CD4-positive, alpha-beta memory T cell (primary cell): ENCODE data around the gene ITGA7. TPM values are rescaled to one million over a fixed set of nuclear protein-coding genes. Genes with fewer than 3 reads are reported as not detected.

Experiments
- CTCF ChIA-PET: fragments of 350-600 bp; sonication (Branson Sonifier 250); formaldehyde crosslinking; loops from one replicate; lab custom pipeline; 2021; ENCODE audit warnings: inconsistent platforms; ENCODE audit not compliant: partially characterized antibody; lab: Charles Lee
- POLR2A ChIA-PET: fragments of 350-600 bp; sonication (Branson Sonifier 250); formaldehyde crosslinking; loops from one replicate; lab custom pipeline; 2021; ENCODE audit not compliant: partially characterized antibody; lab: Charles Lee
- DNase-seq, 5 donors: peaks; one replicate each; pipeline versions ENCODE4 v3.0.0 to v3.0.0-alpha.2; 2020 to 2022; ENCODE audit warnings: mixed read lengths in 1 of 5
- H3K27ac ChIP-seq: one replicate; pipeline ENCODE4 v1.7.0; 2013; ENCODE audit warnings: low read depth, low read length
- H3K27me3 ChIP-seq: 2 replicates; pipeline ENCODE4 v1.7.0; 2013; ENCODE audit warnings: mild to moderate bottlenecking, low read length, moderate library complexity; ENCODE audit not compliant: insufficient read depth
- H3K36me3 ChIP-seq: 2 replicates; pipeline ENCODE4 v1.7.0; 2013; ENCODE audit warnings: mild to moderate bottlenecking, low read length, moderate library complexity; ENCODE audit not compliant: insufficient read depth
- H3K4me1 ChIP-seq: 2 replicates; pipeline ENCODE4 v1.7.0; 2013; ENCODE audit warnings: mild to moderate bottlenecking, low read length, moderate library complexity; ENCODE audit not compliant: insufficient read depth
- H3K4me3 ChIP-seq, 2 donors: one replicate each; pipeline ENCODE4 v1.7.0; 2013; ENCODE audit warnings: low read length in 2 of 2, mild to moderate bottlenecking in 1 of 2
- H3K9me3 ChIP-seq, 2 donors: one replicate each; pipeline ENCODE4 v1.7.0; 2013; ENCODE audit warnings: low read length in 2 of 2, control low read depth in 1 of 2; ENCODE audit not compliant: control insufficient read depth in 1 of 2
- H3K27ac Mint-ChIP-seq, 7 donors: one replicate each; pipeline ENCODE4 v1.8.0; 2020 to 2021; ENCODE audit warnings: mixed read lengths in 7 of 7, mild to moderate bottlenecking in 6 of 7, inconsistent platforms in 3 of 7, moderate library complexity in 3 of 7
- H3K27me3 Mint-ChIP-seq, 2 donors: one replicate each; pipeline ENCODE4 v1.8.0; 2020 to 2021; ENCODE audit warnings: mixed read lengths in 2 of 2
- H3K36me3 Mint-ChIP-seq, 2 donors: one replicate each; pipeline ENCODE4 v1.8.0; 2020 to 2021; ENCODE audit warnings: mixed read lengths in 2 of 2, inconsistent platforms in 1 of 2, mild to moderate bottlenecking in 1 of 2
- H3K4me1 Mint-ChIP-seq, 4 donors: one replicate each; pipeline ENCODE4 v1.8.0; 2020 to 2021; ENCODE audit warnings: mixed read lengths in 4 of 4, mild to moderate bottlenecking in 1 of 4
- H3K4me3 Mint-ChIP-seq, 8 donors: one replicate each; pipeline ENCODE4 v1.8.0; 2020 to 2021; ENCODE audit warnings: mixed read lengths in 8 of 8, mild to moderate bottlenecking in 7 of 8, moderate library complexity in 6 of 8, inconsistent platforms in 3 of 8
- H3K9me3 Mint-ChIP-seq, 8 donors: one replicate each; pipeline ENCODE4 v1.8.0; 2020 to 2021; ENCODE audit warnings: mixed read lengths in 8 of 8, mild to moderate bottlenecking in 5 of 8, inconsistent platforms in 3 of 8, moderate library complexity in 1 of 8
- intact Hi-C: fragments of 100-400 bp; cut with micrococcal nuclease; formaldehyde crosslinking; loops from one replicate; pipeline ENCODE4 v1.15.1; 2023
- polyA plus RNA-seq, 2 donors: library from polyadenylated mRNA; unstranded; fragments of 300-500 nt; fragmentation: Illumina TruSeq; gene quantifications; one replicate each; pipeline ENCODE4 v1.2.3, GENCODE V29; 2021
- total RNA-seq, 2 experiments: library from RNA; stranded (reverse); gene quantifications; one replicate each; pipeline ENCODE4 v1.2.3, GENCODE V29; 2021

Gene ITGA7
- total and polyA plus RNA-seq, 4 experiments from 2014 or later = 2.5 to 2.9 TPM; not detected in 2

GRCh38 chr12:55734595-55734994 lies 26.9 kb upstream of the ITGA7 start:
- ChIA-PET POLR2A (no interaction called here), CTCF (interaction anchor here (0.8 to 1.3 kb wide), 3 partner anchors 10 to 83 kb away, joined by 3 to 4 read pairs (median 3); partner anchors contain the start of genes ORMDL2 and SARNP)
- Histone ChIP-seq H3K9me3 (no peaks in the 10 kb centered on the region), H3K36me3 (no peaks in the 10 kb centered on the region), H3K27ac (no peak overlapping the region), H3K27me3 (no peaks in the 10 kb centered on the region), H3K4me1 (peaks cover 26% of the 10 kb centered on the region), H3K4me3 (no peak overlapping the region)
- intact Hi-C loops = loop anchor here (10.0 kb wide), 1 partner anchor 730 kb away; the partner anchor contains the start of gene SPRYD4
- DNase-seq = no peak
- H3K4me1 Mint-ChIP-seq = peaks cover 25 to 39% (median 31%) of the 10 kb centered on the region in 4 donors
- no peaks in the 10 kb centered on the region for H3K27me3 Mint-ChIP-seq
- no peaks in the 10 kb centered on the region for H3K9me3 Mint-ChIP-seq
- H3K4me3 Mint-ChIP-seq = no peak overlapping the region
- peak overlapping the region in 1 of 7 donors; percentile 17 for H3K27ac Mint-ChIP-seq
- peaks cover 0 to 3% of the 10 kb centered on the region in 2 donors for H3K36me3 Mint-ChIP-seq

GRCh38 chr12:55733858-55734257 lies 26.2 kb upstream of the ITGA7 start:
- H3K4me1 Mint-ChIP-seq = peaks cover 25 to 44% (median 32%) of the 10 kb centered on the region in 4 donors
- intact Hi-C loops = loop anchor here (10.0 kb wide), 1 partner anchor 731 kb away; the partner anchor contains the start of gene SPRYD4
- H3K4me3 Mint-ChIP-seq = no peak overlapping the region
- no peaks in the 10 kb centered on the region for H3K27me3 ChIP-seq
- CTCF ChIA-PET = no interaction called here
- peaks cover 0 to 5% of the 10 kb centered on the region in 2 donors for H3K36me3 Mint-ChIP-seq
- peaks cover 29% of the 10 kb centered on the region for H3K4me1 ChIP-seq
- H3K27ac Mint-ChIP-seq = no peak overlapping the region
- H3K9me3 ChIP-seq = no peaks in the 10 kb centered on the region
- H3K9me3 Mint-ChIP-seq = peaks cover 0 to 1% (median 0%) of the 10 kb centered on the region in 8 donors
- no peaks in the 10 kb centered on the region for H3K27me3 Mint-ChIP-seq
- no peak overlapping the region for H3K4me3 ChIP-seq
- POLR2A ChIA-PET = interaction anchor here (1.3 kb wide), 1 partner anchor 9 kb away, joined by 3 read pairs; no protein-coding TSS in a partner anchor
- H3K27ac ChIP-seq = no peak overlapping the region
- DNase-seq = no peak
- H3K36me3 ChIP-seq = no peaks in the 10 kb centered on the region

- no peak overlapping the region for H3K4me3 Mint-ChIP-seq
- no peaks in the 10 kb centered on the region for H3K27me3 Mint-ChIP-seq
- no peak overlapping the region for H3K27ac Mint-ChIP-seq
- Histone ChIP-seq H3K36me3 (no peaks in the 10 kb centered on the region), H3K9me3 (no peaks in the 10 kb centered on the region), H3K27ac (no peak overlapping the region), H3K4me3 (no peak overlapping the region), H3K4me1 (peaks cover 27% of the 10 kb centered on the region), H3K27me3 (no peaks in the 10 kb centered on the region)
- intact Hi-C loops = loop anchor here (10.0 kb wide), 1 partner anchor 732 kb away; the partner anchor contains the start of gene SPRYD4
- CTCF ChIA-PET = no interaction called here
- POLR2A ChIA-PET = interaction anchor here (1.3 kb wide), 1 partner anchor 8 kb away, joined by 3 read pairs; no protein-coding TSS in a partner anchor
- peaks cover 0 to 5% of the 10 kb centered on the region in 2 donors for H3K36me3 Mint-ChIP-seq
- DNase-seq = no peak
- peaks cover 21 to 40% (median 27%) of the 10 kb centered on the region in 4 donors for H3K4me1 Mint-ChIP-seq
- H3K9me3 Mint-ChIP-seq = peaks cover 0 to 1% (median 0%) of the 10 kb centered on the region in 8 donors
Measured at GRCh38 chr12:55733021-55733555, 25.4 kb upstream of the ITGA7 start.

- Histone ChIP-seq H3K36me3 (no peaks in the 10 kb centered on the region), H3K4me3 (no peak overlapping the region), H3K27ac (no peak overlapping the region), H3K27me3 (no peaks in the 10 kb centered on the region), H3K9me3 (no peaks in the 10 kb centered on the region), H3K4me1 (peaks cover 26% of the 10 kb centered on the region)
- H3K36me3 Mint-ChIP-seq = peaks cover 0 to 7% of the 10 kb centered on the region in 2 donors
- intact Hi-C loops = loop anchor here (10.0 kb wide), 1 partner anchor 733 kb away; the partner anchor contains the start of gene SPRYD4
- H3K27me3 Mint-ChIP-seq = no peaks in the 10 kb centered on the region
- ChIA-PET CTCF (no interaction called here), POLR2A (interaction anchor here (0.7 kb wide), 1 partner anchor 17 kb away, joined by 3 read pairs; no protein-coding TSS in a partner anchor)
- no peak for DNase-seq
- H3K4me1 Mint-ChIP-seq = peaks cover 18 to 37% (median 26%) of the 10 kb centered on the region in 4 donors
- peak overlapping the region in 4 of 7 donors; percentile 8 to 46 (median 18) for H3K27ac Mint-ChIP-seq
- H3K9me3 Mint-ChIP-seq = peaks cover 0 to 1% (median 0%) of the 10 kb centered on the region in 8 donors
- peak overlapping the region in 1 of 8 donors; percentile 21 for H3K4me3 Mint-ChIP-seq
Measured at GRCh38 chr12:55732288-55732687, 24.6 kb upstream of the ITGA7 start.

GRCh38 chr12:55729819-55730818 lies 22.4 kb upstream of the ITGA7 start:
- H3K27ac Mint-ChIP-seq = peak overlapping the region; percentile 75 to 97 (median 95)

GRCh38 chr12:55728939-55729818 lies 21.5 kb upstream of the ITGA7 start, which contains the start of gene CD63:
Gene CD63 (minus strand): TSS chr12:55729009. CDS start chr12:55728341, 668 bp downstream.
- H3K27me3 ChIP-seq = no peaks in the 10 kb centered on the region
- H3K27ac ChIP-seq = peak within 1 kb of the TSS; percentile 60
- intact Hi-C loops = no loop called here
- H3K36me3 ChIP-seq = no peaks in the 10 kb centered on the region
- peaks cover 0 to 1% (median 0%) of the 10 kb centered on the region in 8 donors for H3K9me3 Mint-ChIP-seq
- peak within 1 kb of the TSS; percentile 79 to 86 for H3K4me3 ChIP-seq
- H3K36me3 Mint-ChIP-seq = peaks cover 4 to 18% of the 10 kb centered on the region in 2 donors
- no peaks in the 10 kb centered on the region for H3K9me3 ChIP-seq
- H3K4me1 Mint-ChIP-seq = peaks cover 33 to 52% (median 42%) of the 10 kb centered on the region in 4 donors
- peak within 1 kb of the TSS; percentile 75 to 97 (median 95) for H3K27ac Mint-ChIP-seq
- H3K27me3 Mint-ChIP-seq = no peaks in the 10 kb centered on the region
- CTCF ChIA-PET = interaction anchor here (0.8 to 4.7 kb wide), 8 partner anchors 8 to 266 kb away, joined by 3 to 57 read pairs (median 4); partner anchors contain the start of gene BLOC1S1
- peaks cover 28% of the 10 kb centered on the region for H3K4me1 ChIP-seq
- peak within 1 kb of the TSS; percentile 91 to 94 (median 91) for H3K4me3 Mint-ChIP-seq
- POLR2A ChIA-PET = interaction anchor here (0.7 to 3.5 kb wide), 25 partner anchors 9 to 604 kb away, joined by 3 to 42 read pairs (median 5); partner anchors contain the start of genes ANKRD52, BLOC1S1, DNAJC14 and GDF11
- DNase-seq = peak; percentile 34 to 71 (median 35)

More at GRCh38 chr12:55729819-55730818, 22.4 kb upstream of the ITGA7 start:
- Histone ChIP-seq H3K9me3 (no peaks in the 10 kb centered on the region), H3K4me3 (peak overlapping the region; percentile 79 to 86), H3K27me3 (no peaks in the 10 kb centered on the region), H3K36me3 (no peaks in the 10 kb centered on the region), H3K4me1 (peaks cover 28% of the 10 kb centered on the region), H3K27ac (peak overlapping the region; percentile 60)
- ChIA-PET POLR2A (interaction anchor here (0.7 to 3.5 kb wide), 25 partner anchors 8 to 603 kb away, joined by 3 to 42 read pairs (median 5); partner anchors contain the start of genes ANKRD52, BLOC1S1, DNAJC14 and ESYT1), CTCF (interaction anchor here (0.8 to 4.7 kb wide), 9 partner anchors 9 to 734 kb away, joined by 3 to 57 read pairs (median 4); partner anchors contain the start of gene BLOC1S1)
- intact Hi-C loops = loop anchor here (1.0 to 10.0 kb wide), 3 partner anchors 8 to 735 kb away; partner anchors contain the start of genes BLOC1S1 and SPRYD4
- Mint-ChIP-seq H3K27me3 (no peaks in the 10 kb centered on the region), H3K4me3 (peak overlapping the region; percentile 91 to 94 (median 91)), H3K4me1 (peaks cover 27 to 44% (median 36%) of the 10 kb centered on the region in 4 donors), H3K36me3 (peaks cover 4 to 15% of the 10 kb centered on the region in 2 donors), H3K9me3 (peaks cover 0 to 1% (median 0%) of the 10 kb centered on the region in 8 donors)
- peak in 3 of 5 donors; percentile 20 to 39 (median 31) for DNase-seq
